GM12801 (cell line): ENCODE measurements around the gene ITM2C.

Experiments
- CTCF ChIP-seq: IDR thresholded peaks from one replicate; pipeline ENCODE4 v1.5.1; 2011; ENCODE audit warnings: control low read depth; ENCODE audit not compliant: insufficient read length; ENCODE audit errors: extremely low read depth

Gene ITM2C

DNA sequence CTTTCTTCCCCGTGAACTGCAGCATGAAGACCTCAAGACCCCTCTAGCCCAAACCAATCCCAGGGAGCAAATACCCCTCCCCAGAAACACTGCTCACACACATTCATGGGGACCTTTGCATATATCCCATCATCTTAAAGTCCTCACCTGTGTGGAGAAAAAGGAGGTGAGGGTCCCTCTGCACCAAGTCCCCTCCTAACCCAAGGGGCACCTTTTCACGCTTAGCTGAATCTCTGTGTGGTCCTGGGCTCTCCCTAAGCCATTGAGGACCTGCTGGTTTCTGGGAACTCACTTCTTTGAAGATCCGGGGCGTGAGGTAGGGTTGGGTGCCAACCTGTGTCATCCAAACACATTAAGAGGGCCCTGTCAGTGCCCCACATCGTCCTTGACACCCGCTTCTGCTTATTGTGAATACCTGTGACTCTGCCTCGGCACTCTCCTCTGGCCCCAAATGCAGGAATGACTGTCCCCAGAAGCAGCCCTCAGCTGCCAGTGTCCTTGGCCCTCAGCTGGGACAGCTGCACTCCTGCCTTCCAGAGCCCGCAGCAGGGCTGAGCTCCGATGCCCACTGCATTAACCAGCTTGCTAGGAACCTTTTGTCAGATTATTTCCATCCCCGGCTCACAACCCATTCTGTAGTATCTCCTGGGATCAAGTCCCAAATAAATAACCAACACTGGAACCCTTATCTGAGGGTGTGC, 41.3 kb upstream of the ITM2C start:
- TF ChIP-seq CTCF = no peak

GRCh38 chr2:230824406-230824978, 40.2 kb upstream of the ITM2C start:
- TF ChIP-seq CTCF = no peak

GRCh38 chr2:230825354-230825753, 39.4 kb upstream of the ITM2C start:
- TF ChIP-seq CTCF = no peak

DNA sequence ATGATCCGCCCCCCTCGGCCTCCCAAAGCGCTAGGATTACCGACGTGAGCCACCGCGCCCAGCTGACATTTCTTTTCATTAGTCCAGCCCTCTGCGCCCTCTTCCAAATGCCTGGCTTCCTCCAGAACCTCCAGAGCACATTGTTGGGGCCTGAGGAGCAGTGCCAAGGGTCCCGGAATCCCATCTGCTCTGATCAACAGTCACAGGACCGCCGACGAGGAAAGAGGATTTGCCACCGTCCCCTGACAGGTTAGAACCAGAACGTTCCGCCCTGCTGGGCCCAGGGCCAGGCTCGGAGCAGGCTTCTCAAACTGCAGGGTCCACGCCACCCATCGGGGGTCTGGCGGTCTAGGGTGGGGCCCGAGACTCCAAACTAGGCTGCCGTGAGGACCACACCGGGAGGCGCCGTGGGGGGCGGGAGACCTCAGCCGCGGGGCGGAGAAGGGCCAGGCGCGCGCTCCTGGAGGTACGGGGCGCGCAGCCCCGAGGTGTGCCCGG, 36.9 kb upstream of the ITM2C start:
- TF ChIP-seq CTCF = no peak

- no peak for TF ChIP-seq CTCF
Measured at GRCh38 chr2:230828272-230828961, 36.3 kb upstream of the ITM2C start.

DNA sequence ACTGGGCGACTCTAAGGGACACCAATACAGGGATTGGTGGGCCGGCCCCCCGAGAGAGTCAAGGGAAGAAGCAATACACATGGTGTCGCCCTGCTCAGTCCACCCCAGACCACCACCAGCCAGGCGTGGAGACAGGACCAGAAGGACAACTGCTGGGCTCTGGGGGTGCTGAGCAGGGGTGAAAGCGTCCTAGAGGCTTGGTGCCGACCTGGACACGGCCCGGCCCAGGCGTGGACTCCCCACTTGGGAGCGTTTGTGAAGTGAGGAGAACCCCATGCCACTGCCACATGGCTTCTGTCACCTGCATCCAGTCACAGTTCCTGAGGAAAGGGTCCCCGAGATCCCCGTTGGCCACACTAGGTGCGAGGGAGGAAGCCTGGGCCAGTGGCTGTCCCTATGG, 35.4 kb upstream of the ITM2C start:
- no peak for TF ChIP-seq CTCF

GRCh38 chr2:230829959-230830358, 34.8 kb upstream of the ITM2C start:
- no peak for TF ChIP-seq CTCF
